Activated T-helper 1 cell treated with anti-CD3 and anti-CD28 coated beads, Interleukin-2, amount 50 U/mL, for 16 hours (primary cell): Measurements from ENCODE around the gene MAGI2.
"Not testable (repeated sequence)": the region's sequence is repeated elsewhere in the genome, so short reads cannot be mapped to it uniquely, and the experiment has no call there.

ENCODE experiments used
- DNase-seq, 2 donors: peaks; one replicate each; pipeline ENCODE4 v3.0.0-alpha.2; 2020; ENCODE audit warnings: low read depth in 1 of 2, low spot score in 1 of 2

The MAGI2 gene

DNA sequence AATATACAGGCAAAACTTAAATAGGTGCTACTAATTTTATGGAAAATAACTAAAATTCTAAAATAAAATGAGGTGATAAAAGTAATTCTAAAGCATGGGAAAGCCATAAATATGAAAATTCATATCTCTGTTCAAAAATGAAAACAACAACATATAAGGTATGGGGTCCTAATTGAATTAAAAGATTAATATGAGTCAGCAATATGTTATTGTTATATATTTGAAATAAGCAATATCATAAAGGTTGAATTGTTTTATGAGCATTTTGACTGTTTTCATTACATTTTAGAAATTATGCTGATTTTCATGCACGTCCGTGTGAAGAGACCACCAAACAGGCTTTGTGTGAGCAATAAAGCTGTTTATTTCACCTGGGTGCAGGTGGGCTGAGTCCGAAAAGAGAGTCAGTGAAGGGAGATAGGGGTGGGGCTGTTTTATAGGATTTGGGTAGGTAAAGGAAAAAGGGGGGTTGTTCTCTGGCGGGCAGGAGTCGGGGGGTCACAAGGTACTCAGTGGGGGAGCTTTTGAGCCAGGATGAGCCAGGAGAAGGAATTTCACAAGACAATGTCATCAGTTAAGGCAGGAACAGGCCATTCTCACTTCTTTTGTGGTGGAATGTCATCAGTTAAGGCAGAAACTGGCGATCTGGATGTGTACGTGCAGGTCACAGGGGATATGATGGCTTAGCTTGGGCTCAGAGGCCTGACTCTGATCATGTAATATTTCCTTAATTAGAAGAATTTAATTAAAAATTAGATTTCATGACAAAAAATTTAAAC is 876.1 kb downstream of the MAGI2 start:
- not testable (repeated sequence) for DNase-seq

DNA sequence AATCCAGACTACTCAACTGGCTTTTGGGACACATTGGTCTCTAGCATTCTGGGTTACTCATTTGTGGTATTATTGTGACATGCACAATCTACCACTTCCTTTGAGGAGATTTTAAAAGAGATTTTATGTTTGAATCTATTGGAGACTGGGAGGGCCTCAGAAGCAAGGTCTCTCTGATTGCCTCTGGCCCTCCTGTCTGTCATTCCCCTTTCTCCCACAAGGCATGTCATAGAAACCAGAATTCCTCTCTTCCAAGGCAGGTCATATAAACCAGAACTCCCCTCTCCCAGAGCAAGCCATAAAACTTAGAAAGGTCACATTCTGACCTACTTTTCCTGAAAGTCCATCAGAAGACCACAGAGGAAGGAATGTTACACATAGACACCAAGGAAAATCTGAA is 877.2 kb downstream of the MAGI2 start:
- no peak for DNase-seq

DNA sequence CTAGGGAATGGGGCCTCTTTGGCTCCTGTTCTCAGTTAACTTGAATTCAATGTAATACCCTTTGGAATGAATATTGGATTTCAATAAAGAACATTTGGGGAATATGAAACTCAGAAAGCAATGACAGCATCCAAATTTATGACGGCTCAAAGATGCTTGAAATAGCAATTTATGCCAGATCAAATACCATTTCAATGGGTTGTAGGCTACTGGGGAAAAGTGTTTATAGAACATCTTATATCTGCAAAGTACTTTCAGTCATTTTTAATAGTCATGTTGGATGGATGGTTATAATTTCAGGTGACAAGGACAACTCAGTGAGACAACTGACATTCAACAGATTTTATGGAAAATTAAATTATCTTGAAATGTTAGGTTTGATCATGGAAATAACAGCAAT is 882.2 kb downstream of the MAGI2 start:
- DNase-seq, result no peak

DNA sequence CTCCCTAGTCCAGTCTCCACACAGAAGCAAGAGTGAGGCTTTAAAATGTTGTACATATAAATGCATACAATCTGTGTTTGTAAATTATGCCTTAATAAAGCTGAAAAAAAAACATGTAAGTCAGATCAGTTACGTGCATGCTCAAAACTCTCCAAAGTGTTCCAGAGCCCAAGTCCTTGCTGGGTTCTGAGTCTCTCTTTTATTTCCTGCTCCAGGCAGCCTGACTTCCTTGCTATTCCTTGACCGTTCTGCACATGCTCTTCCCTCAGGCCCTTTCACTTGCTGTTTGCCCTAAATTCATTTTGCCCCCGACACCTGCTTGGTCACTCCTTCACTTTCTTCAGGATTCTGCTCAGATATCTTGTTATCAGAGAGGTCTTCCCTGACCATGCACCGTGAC is 884.8 kb downstream of the MAGI2 start:
- DNase-seq, result no peak

DNA sequence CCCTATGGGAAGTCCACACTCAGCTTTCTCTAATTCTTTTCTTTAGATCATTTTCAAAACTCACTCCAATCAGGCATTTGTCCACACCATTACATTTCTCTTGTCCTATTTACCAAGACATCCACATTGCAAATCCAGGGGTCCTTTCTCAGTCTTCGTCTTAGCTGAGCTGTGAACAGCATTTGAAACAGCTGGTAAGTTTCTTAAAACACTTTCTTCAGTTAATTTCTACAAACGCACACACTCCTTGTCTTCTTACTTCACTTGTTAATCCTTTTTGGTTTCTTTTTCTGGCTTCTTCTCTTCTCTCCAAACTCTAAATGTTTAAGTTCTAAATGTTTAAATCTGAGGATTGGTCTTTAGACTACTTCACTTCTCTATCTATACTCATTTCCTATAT is 885.6 kb downstream of the MAGI2 start:
- DNase-seq, result no peak

DNA sequence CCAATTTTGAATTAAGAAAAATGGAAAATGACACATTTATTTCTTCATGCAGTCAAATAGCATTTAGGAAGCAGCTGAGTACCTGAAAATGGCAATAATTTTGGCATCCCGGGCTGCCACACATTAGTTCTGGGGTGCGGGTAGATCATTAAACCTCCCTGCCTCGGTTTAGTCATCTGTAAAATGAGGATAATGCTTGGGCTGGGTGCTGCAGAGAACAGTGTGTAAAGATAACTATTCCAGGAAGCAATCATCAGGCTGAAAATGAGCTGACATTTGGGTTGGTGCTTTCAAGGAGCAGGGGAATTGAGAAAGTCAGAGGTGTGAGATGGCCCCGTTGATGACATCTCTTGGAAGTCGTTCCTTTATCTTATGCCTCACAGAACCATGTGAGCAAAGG is 887.7 kb downstream of the MAGI2 start:
- no peak for DNase-seq

DNA sequence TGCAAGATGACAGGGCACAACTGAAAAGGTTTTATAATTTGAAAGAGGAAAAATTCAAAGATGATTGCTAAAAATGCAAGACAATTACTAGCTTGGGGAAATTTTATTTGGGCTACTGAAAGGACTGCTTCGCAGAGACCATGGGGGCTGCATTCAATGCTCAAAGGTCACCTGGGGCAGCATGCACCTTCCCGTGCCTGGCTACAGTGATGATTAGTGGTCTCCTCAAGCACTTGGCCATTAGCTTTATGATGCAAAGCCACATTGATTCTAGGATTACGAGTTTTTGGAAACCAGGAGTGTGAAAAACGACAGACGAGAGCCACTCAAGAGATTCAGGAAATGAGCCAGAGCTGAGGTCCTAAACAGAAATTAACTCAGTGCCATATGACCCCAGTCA is 890.3 kb downstream of the MAGI2 start:
- no peak for DNase-seq

DNA sequence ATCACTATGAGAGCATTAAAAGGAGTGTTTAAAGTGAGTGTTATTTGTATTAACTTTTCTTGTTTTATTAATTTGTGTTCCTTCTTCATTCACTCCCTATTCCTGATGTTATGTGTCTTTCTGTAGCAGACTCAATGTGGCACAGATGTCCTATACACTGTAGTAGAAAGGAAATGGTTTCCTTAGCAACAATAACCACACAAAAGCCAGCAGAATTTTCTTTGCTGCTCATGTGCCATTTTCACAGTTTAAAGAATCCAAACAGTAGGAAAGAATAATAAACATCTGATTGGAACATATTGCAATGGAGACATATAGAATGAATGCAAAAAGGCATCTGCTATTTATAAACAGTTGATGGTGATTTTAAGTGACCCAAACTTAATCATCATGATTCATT is 891.3 kb downstream of the MAGI2 start:
- DNase-seq, result no peak

DNA sequence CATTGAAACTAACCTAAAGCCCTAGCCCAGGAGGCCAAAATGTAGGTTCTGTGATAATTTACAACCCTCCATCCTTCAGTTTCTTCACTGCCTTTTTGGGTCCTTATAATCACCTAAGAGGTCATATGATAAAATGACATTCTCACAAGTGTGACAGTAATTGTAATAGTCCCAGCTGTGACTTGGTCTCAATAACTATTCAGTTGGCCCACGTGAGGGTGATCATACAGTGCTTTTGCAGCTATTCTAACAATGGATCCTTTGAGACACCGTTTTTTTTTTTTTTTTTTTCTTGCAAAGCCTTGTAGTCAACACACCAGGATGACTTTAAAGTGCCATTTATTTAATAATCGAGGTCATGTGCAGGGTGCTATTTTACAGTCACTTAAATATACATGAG is 894.9 kb downstream of the MAGI2 start:
- DNase-seq, result no peak

DNA sequence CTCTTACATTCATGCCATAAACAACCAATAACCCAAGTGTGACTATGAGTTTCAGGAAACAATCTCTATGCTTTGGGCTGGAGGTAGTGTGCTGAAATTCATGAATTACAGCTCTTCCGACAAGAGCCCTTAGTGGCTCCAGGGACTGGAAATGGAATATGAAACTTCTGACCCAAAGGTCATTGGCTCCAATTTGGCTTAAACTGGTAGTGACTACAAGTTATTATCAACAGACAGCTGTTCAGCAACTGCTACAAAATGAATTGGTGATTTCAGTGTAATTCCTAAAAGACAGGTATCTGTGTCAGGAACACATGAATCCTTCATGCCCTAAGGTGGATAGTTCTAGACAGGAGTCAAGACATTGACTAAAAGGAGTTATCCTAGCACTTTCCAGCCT is 909.5 kb downstream of the MAGI2 start:
- DNase-seq, result no peak

DNA sequence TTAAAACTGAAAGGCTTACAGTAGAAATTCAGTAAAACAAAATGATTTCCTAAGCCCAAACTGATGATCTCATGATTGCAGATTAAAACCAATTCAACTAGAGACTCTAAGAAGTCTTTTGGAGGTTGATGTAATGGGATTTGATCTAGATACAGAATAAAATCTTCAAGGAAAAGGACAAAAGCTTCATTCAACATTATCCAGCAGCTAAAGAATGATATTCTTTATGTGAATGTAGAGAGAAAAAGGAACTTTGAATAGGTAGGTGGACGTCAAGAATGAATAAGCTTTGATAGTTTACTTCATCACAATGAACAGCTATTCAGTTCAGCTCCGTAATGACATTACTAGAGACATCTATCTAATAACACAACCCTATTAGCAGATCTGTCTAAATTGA is 910.5 kb downstream of the MAGI2 start:
- no peak for DNase-seq

DNA sequence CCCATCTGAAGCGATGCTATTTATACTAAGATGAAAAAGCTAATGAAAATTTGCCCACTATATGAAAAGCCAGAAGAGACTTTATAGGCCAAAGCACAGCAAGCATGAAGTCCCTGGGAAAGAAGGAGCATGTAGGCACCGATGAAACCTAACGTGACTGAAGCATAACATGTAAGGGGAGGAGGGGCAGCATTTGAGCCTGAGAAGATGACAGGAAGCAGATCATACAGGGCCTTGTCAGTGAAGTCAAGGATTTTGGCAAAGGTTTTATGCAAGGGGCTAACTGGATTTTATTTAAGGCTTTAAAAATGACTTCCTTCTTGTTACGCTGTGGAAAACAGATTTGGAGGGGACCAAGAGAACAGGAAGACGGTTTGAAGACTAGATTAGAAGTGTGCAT is 910.9 kb downstream of the MAGI2 start:
- DNase-seq, result no peak

DNA sequence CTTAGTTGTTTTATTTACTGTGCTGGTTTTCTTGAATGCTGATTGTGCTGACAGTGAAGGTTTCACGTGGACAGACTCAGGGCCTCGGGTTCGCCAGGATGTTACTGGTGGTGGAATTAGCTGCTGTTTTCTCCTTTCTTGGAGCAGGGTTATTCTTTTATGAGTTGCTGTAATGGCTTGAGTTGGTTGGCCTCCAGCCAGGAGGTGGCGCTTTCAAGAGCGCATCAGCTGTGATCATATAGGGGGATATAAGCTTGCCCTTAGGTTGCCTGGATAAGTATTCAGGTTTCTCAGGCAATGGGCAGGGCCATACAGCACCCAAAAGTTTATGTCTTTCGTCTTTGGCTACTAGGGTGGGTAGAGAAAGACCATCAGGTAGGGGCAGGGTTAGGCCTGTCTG is 913.6 kb downstream of the MAGI2 start:
- no peak for DNase-seq

DNA sequence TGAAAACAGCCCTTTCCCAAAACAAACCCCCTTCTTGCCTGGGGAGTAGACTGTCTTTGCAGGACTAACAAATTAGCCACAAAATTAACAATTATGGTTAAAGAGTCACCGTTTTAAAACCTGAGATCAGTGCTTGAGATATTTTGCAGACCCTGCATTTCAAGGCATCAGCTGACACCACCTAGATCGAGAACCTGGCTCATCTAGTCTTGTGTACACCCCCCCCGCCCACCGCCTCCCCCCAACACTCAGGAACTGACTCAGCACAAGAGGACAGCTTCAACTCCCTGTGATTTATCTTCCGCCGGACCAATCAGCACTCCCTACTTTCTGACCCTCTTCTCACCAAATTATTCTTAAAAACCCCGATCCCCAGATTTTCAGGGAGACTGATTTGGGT is 917.8 kb downstream of the MAGI2 start:
- DNase-seq, result no peak

DNA sequence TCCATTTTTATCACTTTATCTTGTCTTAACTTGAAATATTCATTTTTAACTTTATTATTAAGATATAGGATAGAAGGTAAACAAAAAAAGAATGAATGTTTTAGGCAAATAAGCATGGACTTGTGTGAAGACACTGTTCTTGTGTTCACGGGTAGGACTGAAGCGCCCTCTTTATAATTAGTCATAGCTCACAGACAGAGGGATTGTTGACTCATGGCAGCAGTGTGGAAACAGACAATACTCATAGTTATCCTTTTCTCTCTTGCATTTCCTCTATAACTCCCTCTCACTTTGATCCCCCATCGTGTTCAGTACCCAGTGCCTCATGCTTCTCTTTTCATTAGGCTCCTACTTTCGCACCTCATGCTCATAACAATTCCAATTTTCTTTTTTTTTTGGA is 923.1 kb downstream of the MAGI2 start:
- no peak for DNase-seq

DNA sequence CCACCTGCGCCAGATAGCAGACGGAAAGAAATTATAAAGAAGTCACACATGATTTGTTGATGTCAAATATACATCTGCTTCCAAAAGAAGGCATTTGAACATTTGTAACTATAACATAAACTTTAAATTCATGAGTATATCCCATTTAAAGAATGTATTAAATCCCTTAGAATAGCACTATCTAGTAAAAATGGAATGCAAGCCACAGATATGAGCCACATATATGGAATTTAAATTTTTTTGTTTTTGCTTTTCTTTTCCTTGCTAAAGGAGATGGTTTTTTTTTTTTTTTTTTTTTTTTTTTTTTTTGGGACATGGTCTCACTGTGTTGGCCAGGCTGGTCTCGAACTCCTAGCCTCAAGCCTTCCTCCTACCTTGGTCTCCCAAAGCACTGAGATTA is 924.1 kb downstream of the MAGI2 start:
- DNase-seq, result no peak

DNA sequence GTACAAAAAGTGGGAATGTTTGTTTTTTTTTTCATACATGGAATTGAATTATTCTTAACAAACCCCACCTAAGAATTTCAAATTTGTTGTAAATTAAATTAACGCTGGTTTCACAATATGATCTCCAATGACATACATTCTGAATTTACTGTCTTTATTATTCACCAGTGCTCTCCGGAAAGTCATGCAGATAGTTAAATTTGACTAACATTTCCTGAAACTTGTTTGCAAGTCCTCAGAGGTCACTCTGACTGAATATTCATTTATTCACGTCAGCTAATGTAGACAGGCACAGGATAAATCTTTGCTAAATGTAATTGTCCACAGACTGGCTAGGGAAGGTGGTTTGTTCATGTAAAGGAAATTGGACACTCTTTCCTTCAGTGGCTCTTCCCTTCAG is 924.5 kb downstream of the MAGI2 start:
- DNase-seq, result no peak

DNA sequence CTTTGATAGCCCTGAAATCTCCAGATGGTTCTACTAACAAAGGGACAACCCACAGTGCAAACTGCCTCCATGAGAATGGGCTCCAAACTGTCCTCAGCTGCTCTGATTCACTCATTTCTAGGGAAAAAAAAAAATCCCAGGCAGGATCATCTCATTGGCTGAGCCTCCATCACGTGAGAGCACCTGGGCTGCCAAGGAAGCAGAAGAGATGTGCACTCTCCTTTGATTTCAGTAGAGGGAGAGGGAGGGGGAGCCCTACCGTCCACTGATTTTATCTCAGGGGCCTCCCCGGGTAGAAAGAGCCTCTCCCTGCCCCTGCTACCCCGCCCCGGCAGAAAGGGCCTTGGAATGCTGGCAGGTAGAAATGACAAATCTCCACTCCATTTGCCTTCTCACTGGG is 929.5 kb downstream of the MAGI2 start:
- no peak for DNase-seq

DNA sequence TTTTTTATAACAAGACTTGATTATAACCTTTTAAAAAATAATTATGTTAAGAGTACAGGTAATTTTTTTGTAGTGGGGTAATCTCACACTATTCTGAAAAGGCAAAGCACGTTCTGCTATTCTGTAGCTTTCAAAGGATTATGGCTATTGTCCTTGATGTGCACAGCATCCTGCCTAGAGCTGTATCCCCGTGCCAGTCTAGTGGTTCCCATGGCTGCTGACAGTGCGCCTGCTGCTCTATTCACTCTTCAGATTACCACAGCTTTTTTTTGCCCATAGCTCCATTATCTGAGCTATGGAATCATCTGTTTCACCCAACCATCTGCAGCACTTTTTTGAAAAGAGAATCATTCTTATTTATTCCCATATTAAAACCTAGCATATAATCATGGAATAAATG is 931.5 kb downstream of the MAGI2 start:
- DNase-seq, result no peak

DNA sequence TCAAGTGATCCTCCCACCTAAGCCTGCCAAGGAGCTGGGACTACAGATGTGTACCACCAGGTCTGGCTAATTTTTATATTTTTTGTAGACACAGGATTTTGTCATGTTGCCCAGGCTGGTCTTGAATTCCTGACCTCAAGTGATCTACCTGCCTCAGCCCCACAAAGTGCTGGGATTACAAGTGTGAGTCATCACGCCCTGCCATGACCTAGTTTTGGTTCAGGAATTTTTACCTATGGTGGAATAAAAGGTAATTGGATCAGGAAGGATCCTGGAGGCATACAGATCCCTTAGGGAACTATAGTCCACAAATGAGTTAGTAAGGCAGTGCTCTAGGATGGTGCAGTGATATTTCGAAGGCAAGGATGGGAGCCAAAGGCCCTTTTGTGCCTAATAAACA is 937.0 kb downstream of the MAGI2 start:
- no peak for DNase-seq

DNA sequence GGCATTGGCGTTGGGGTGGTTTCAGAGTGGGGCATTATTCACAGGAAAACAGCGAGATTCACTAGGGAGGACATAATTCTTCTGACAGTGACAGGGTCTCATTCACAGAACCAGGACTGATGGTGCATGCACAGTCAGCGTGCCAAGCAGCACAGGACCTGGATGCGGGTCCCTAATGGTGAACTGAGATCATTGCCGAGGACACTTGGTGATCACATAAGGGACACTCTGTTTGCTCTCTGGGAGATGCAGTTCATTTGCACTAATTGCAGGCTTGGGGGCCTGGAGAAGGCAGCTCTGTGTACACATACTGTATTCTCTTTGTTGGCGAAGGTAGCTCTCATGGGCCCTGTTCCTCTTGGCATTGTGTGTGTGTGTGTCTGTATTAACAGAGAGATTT is 938.8 kb downstream of the MAGI2 start:
- DNase-seq, result no peak

DNA sequence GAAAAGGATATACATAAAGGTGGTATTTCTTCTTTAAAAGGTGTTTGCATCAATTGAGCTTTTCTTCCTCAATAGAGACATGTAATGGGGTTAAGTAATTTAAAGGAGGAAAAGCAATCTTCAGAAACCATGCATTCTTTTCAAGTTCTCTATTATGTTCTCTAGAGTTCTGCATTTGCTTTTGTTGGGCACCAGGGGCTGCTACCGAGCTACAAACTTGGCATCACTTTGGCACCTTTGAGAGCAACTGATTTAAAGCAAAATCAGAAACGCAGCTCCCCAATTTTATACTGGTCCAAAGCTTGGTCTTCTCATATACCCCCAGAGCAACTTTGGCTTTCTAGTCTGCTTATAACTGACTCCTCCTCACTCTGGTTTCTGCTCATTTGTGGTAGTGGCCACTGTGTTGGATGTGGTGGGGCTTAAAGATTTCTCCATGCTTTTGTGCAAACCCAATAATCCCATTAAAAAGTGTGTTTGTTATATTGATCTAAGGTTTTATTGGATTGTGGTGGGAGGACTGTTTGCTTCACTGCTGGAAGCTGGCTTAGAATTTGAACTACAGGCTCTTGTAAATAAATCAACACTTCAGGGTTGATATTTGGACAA is 942.8 kb downstream of the MAGI2 start:
- DNase-seq, result no peak

DNA sequence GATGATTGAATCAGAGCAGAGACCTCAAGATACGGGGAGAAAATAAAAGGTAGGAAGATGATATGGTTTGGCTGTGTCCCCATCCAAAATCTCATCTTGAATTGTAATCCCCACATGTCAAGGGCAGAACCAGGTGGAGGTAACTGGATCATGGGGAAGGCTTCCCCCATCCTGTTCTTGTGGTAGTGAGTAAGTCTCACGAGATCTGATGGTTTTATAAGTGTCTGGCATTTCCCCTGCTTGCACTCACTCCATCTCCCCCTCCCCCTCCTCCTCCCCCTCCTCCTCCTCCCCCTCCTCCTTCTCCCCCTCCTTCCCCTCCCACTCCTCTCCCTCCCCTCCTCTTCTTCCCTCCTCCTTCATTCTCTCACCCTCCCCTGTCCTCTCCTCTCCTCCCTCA is 950.2 kb downstream of the MAGI2 start:
- not testable (repeated sequence) for DNase-seq
